Measurements from ENCODE around the gene C20orf204. TPM values are rescaled to one million over a fixed set of nuclear protein-coding genes. Genes with fewer than 3 reads are reported as not detected.

The C20orf204 gene
- total and polyA plus RNA-seq, 9 of the 15 experiments (the other 6 are each of a cell fraction or from before 2014, with no cell fraction given): 0.11 to 1.1 (median 0.36) TPM; not detected in 2

DNA sequence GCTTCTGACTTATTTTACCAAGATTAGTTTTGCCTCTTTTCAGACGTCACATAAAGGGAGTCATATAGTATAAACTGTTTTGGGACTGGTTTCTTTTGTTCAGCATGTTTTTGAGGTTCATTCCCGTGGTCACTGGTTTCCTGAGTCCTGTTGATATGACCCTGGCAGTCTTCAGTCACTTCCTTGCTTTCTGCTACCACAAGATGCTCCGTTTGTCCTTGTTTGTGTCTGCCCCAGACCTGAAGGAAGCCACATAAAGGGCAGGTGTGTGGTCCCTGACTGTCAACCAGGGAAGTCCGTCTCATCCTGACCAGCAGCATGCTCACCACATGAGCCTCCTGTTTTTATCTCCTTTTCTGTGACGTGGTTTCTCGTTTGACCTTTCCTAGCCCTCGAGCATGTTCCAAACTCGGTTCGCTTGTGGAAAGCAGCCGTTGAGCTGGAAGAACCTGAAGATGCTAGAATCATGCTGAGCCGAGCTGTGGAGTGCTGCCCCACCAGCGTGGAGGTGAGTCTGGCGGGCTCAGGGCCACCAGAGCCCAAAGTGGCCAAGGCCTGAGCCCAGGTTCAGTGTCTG is 26.1 kb upstream of the C20orf204 start:
- in situ Hi-C loops (cut with MboI): no loop called here
- no peak for ATAC-seq

GRCh38 chr20:64010711-64011237 is 25.2 kb upstream of the C20orf204 start:
- ChIA-PET CTCF (ENCODE audit: low intra/inter-chr PET ratio) (no interaction called here), POLR2A (interaction anchor here (0.7 kb wide), 1 partner anchor 9 kb away, joined by 3 read pairs; no protein-coding TSS in a partner anchor)
- intact Hi-C loops (cut with micrococcal nuclease): no loop called here
- peaks cover 78% of the 10 kb centered on the region for H3K36me3 ChIP-seq (ENCODE audit: control insufficient read depth, insufficient read depth, low read length)
- no peaks in the 10 kb centered on the region for H3K27me3 ChIP-seq (ENCODE audit: control insufficient read depth in 2 of 2, insufficient read depth in 2 of 2, low read length in 2 of 2)
- peaks cover 3% of the 10 kb centered on the region; the same call in 1 of the 3 replicates for H3K79me2 ChIP-seq (ENCODE audit: control insufficient read depth, insufficient read depth, low read length)
- peaks cover 6% of the 10 kb centered on the region for H3K9me3 ChIP-seq (replicated peaks; ENCODE audit: control insufficient read depth, insufficient read depth, low read depth, low read length)
- BruUV-seq (replicated peaks): no TSS peak
- FAIRE-seq: no peak
- no peak overlapping the region for H3K4me2 ChIP-seq (ENCODE audit: insufficient read depth, low read length)
- in situ Hi-C loops (cut with MboI): no loop called here
- no peak overlapping the region for H2AFZ ChIP-seq (ENCODE audit: low read depth, low read length)
- DNase-seq (ENCODE audit: extremely low read depth in 1 of 4, low spot score in 3 of 4): no peak
- WGBS (ENCODE audit: insufficient coverage, low coverage, missing lambda C conversion rate): 99% methylated on average over 8 of the region's 8 CpGs
- H3K4me1 ChIP-seq (replicated peaks in 1 of 2; ENCODE audit: control insufficient read depth in 2 of 2, insufficient read depth in 2 of 2, low read length in 2 of 2): no peaks in the 10 kb centered on the region
- H3K9ac ChIP-seq (ENCODE audit: insufficient read depth in 1 of 2, low read depth in 2 of 2, low read length in 2 of 2): no peak overlapping the region
- H4K20me1 ChIP-seq (replicated peaks; ENCODE audit: control insufficient read depth, insufficient read depth, low read length): no peaks in the 10 kb centered on the region
- no peaks in the 10 kb centered on the region for H3K9me1 ChIP-seq (ENCODE audit: control insufficient read depth, insufficient read depth, low read length)
- H3K4me3 ChIP-seq: no peak overlapping the region
- TF ChIP-seq TGIF2 (CRISPR knock-in tag; IDR thresholded peaks at IDR 0.05): no peak
- TF ChIP-seq FOSL1 (tag; conservative IDR thresholded peaks at IDR 0.05): no peak
- no peak for TF ChIP-seq SMARCA4 (IDR thresholded peaks at IDR 0.05)
- no peak for TF ChIP-seq RNF2 (IDR thresholded peaks at IDR 0.05)
- TF ChIP-seq RBM25 (IDR thresholded peaks at IDR 0.05; ENCODE audit: low read depth, low read length, severe bottlenecking): no peak
- TF ChIP-seq POLR2B (IDR thresholded peaks at IDR 0.05; ENCODE audit: low read depth, partially characterized antibody): no peak
- no peak for TF ChIP-seq GTF2F1 (IDR thresholded peaks at IDR 0.05; ENCODE audit: low read depth, low read length)
- TF ChIP-seq BRCA1 (IDR thresholded peaks at IDR 0.05): no peak
- TF ChIP-seq BRCA1 (CRISPR knock-in tag; IDR thresholded peaks at IDR 0.05): no peak
- TF ChIP-seq RAD51 (IDR thresholded peaks at IDR 0.05; ENCODE audit: borderline replicate concordance, low read depth): no peak
- no peak for TF ChIP-seq SMC3 (conservative IDR thresholded peaks at IDR 0.05; ENCODE audit: insufficient read depth, low read depth, low read length)
- TF ChIP-seq MLX (CRISPR knock-in tag; conservative IDR thresholded peaks at IDR 0.05): no peak
- no peak for TF ChIP-seq ZNF449 (CRISPR knock-in tag; IDR thresholded peaks at IDR 0.05)
- H3K27ac ChIP-seq (ENCODE audit: extremely low read depth, low read depth, low read length): no peak overlapping the region
- ATAC-seq: no peak

More for the DNA sequence above, 26.1 kb upstream of the C20orf204 start:
- DNase-seq (ENCODE audit: extremely low read depth in 1 of 4, low spot score in 3 of 4) (no peak), FAIRE-seq (no peak)
- CTCF ChIA-PET (ENCODE audit: low intra/inter-chr PET ratio): interaction anchor here (0.6 kb wide), 1 partner anchor 177 kb away, joined by 3 read pairs; no protein-coding TSS in a partner anchor
- Histone ChIP-seq H4K20me1 (replicated peaks; ENCODE audit: control insufficient read depth, insufficient read depth, low read length) (no peaks in the 10 kb centered on the region), H3K9me1 (ENCODE audit: control insufficient read depth, insufficient read depth, low read length) (no peaks in the 10 kb centered on the region), H3K4me2 (ENCODE audit: insufficient read depth, low read length) (no peak overlapping the region), H3K4me3 (no peak overlapping the region), H2AFZ (ENCODE audit: low read depth, low read length) (no peak overlapping the region), H3K79me2 (ENCODE audit: control insufficient read depth, insufficient read depth, low read length) (peaks cover 3% of the 10 kb centered on the region; the same call in 1 of the 3 replicates), H3K36me3 (ENCODE audit: control insufficient read depth, insufficient read depth, low read length) (peaks cover 78% of the 10 kb centered on the region), H3K4me1 (replicated peaks in 1 of 2; ENCODE audit: control insufficient read depth in 2 of 2, insufficient read depth in 2 of 2, low read length in 2 of 2) (no peaks in the 10 kb centered on the region), H3K9me3 (replicated peaks; ENCODE audit: control insufficient read depth, insufficient read depth, low read depth, low read length) (peaks cover 6% of the 10 kb centered on the region), H3K27ac (ENCODE audit: extremely low read depth, low read depth, low read length) (no peak overlapping the region), H3K27me3 (ENCODE audit: control insufficient read depth in 2 of 2, insufficient read depth in 2 of 2, low read length in 2 of 2) (no peaks in the 10 kb centered on the region), H3K9ac (ENCODE audit: insufficient read depth in 1 of 2, low read depth in 2 of 2, low read length in 2 of 2) (no peak overlapping the region)
- TF ChIP-seq ZNF124 (CRISPR knock-in tag; IDR thresholded peaks at IDR 0.05) (0 out of 2 replicates have a peak, but pooled peaks have one; percentile 36), SP2 (IDR thresholded peaks at IDR 0.05; ENCODE audit: extremely low read depth, low read depth, low read length, poor library complexity, severe bottlenecking) (no peak)
- intact Hi-C loops (cut with micrococcal nuclease): no loop called here
- POLR2A ChIA-PET: no interaction called here
- BruUV-seq (replicated peaks): no TSS peak
- 88% methylated on average over 13 of the region's 13 CpGs for WGBS (ENCODE audit: insufficient coverage, low coverage, missing lambda C conversion rate)
